ENCODE results near the gene CHPF.

CHPF gene

DNA sequence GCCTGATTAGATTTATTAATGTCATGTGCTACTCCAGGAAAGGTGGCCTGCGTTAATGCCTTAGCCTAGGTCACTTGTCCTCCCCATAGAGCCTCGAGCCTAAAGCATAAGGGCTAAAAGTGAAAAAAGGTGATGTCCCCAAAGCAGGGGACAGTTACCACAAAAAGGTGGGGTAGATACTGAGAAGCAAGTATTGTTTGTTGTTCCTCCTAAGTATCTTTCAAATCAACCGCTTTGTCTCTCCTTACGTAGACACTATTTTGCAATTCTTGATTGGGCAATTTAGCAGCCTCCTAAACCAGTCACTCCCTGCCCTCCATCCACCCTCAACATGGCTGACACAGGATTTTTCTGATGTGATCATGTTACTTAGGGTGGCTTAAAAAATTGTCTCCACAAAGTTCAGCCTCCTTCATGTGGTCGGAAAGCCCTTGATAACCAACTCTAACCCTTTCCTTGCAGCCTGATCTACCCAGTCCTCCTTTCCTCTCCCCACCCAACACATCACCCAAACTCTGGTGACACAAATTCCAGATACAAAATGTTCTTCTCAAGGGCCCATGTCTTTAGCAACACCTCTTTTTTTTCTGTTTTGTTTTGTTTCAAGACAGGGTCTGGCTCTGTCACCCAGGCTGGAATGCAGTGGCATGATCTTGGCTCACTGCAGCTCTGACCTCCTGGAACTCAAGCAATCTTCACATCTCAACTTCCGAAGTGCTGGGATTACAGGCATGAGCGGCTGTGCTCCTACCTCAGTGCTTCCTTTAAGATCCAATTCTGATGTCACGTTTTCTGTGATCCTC is 35.4 kb upstream of the CHPF start:
- peaks cover 0 to 22% of the 10 kb centered on the region in 2 donors for H3K27me3 ChIP-seq
- no peaks in the 10 kb centered on the region for H3K36me3 ChIP-seq
- no peaks in the 10 kb centered on the region for H3K4me1 ChIP-seq
- intact Hi-C loops (cut with DNase I; ENCODE audit: low total_unique reads): no loop called here
- H3K4me3 ChIP-seq: no peak overlapping the region
- H3K9me3 ChIP-seq: no peaks in the 10 kb centered on the region
- no peak for DNase-seq
- H3K27ac ChIP-seq: no peak overlapping the region
- TF ChIP-seq, protein P1, sequence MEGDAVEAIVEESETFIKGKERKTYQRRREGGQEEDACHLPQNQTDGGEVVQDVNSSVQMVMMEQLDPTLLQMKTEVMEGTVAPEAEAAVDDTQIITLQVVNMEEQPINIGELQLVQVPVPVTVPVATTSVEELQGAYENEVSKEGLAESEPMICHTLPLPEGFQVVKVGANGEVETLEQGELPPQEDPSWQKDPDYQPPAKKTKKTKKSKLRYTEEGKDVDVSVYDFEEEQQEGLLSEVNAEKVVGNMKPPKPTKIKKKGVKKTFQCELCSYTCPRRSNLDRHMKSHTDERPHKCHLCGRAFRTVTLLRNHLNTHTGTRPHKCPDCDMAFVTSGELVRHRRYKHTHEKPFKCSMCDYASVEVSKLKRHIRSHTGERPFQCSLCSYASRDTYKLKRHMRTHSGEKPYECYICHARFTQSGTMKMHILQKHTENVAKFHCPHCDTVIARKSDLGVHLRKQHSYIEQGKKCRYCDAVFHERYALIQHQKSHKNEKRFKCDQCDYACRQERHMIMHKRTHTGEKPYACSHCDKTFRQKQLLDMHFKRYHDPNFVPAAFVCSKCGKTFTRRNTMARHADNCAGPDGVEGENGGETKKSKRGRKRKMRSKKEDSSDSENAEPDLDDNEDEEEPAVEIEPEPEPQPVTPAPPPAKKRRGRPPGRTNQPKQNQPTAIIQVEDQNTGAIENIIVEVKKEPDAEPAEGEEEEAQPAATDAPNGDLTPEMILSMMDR (IDR thresholded peaks at IDR 0.05): no peak

DNA sequence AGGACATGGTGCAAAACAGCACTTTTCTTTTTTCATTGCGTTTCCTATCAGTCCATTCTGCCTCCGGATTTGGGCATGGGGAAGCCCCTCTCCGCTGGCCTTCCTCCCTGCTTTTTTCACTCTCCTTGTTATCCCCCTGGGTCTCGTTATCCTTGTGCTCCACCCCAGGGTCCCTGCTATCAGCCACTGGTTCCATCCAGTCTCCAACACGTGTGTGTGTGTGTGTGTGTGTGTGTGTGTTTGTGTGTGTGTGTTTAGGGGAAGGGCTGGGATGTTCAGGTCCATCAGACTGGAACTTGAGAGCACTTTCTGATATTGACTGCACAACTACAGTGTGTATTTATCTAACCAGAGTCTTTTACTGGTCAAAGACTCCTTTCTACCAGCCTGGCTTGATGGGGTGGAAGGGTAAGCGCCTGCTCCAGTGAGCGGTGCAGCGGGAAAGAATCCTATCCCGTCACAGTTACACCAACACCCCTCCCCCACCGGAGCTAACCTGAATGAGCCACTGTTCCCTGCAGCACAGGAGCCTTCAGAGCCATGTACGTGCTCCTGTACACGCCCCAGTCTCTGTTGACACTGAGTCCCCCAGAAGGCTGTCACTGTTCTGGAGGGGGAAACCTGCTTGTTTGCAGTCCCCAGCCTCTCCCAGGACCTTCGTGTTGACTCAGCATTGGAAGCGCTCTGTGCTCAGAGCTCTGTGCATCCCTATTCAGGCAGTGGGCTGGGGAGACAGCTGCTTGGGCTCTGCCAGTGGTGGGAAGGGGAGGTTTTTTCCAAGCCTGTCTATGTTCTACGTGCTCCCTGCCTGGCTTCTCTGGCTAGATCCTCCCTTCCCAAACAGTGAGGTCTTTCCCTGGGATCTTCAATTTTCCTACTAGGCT is 33.1 kb upstream of the CHPF start:
- H3K4me3 ChIP-seq: no peak overlapping the region
- no peaks in the 10 kb centered on the region for H3K9me3 ChIP-seq
- H3K27me3 ChIP-seq: peaks cover 0 to 22% of the 10 kb centered on the region in 2 donors
- DNase-seq: no peak
- TF ChIP-seq, protein P1 (IDR thresholded peaks at IDR 0.05): no peak
- intact Hi-C loops (cut with DNase I; ENCODE audit: low total_unique reads): no loop called here
- no peak overlapping the region for H3K27ac ChIP-seq
- peaks cover 0 to 4% (median under 1%) of the 10 kb centered on the region in 4 donors for H3K4me1 ChIP-seq
- no peaks in the 10 kb centered on the region for H3K36me3 ChIP-seq

DNA sequence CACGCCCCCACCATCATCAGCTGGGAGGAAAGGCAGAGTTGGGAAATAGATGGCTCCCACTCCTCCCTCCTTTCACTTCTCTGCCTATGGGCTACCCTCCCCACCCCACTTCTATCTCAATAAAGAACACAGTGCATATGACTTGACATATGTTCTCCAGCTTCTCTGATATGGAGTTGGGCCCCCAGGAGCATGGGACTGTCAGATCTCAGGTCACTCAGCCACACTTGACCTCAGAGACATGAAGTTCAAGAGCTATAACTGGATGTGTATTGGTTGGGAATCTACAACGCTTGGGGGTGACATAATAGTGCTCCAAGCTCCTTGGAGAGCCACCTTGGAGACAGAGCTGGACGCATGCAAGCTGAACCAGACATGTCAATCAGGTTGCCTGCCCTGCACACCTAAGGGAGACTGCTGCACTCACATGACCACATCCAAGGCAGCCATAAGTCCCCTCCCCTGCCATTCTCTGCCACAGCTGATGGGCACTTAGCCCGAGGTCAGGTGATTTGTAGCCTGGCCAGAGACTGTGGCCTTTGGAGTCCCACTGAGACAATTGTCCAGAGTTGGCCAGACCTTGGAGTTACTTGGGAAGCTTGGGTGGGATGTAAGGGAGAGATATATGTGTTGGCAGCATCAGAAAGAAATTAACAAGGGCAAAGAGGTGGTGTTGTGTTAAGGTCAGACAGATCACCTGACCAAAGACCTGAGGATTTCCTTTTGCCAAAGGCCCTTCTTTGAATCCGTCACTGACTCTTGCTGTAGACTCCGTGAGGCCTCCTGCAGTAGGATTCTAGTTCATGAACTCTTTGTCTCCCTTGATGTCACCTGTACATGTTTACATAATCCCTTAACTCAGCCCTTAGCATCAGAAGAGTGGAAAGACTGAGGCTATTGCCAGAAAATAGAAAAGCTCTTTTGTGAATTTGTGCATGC is 32.2 kb upstream of the CHPF start:
- Histone ChIP-seq H3K9me3 (no peaks in the 10 kb centered on the region), H3K4me3 (no peak overlapping the region), H3K27me3 (peaks cover 0 to 22% of the 10 kb centered on the region in 2 donors), H3K4me1 (peaks cover 0 to 9% (median 2%) of the 10 kb centered on the region in 4 donors), H3K27ac (no peak overlapping the region), H3K36me3 (no peaks in the 10 kb centered on the region)
- DNase-seq: no peak
- intact Hi-C loops (cut with DNase I; ENCODE audit: low total_unique reads): no loop called here
- TF ChIP-seq, protein P1 (IDR thresholded peaks at IDR 0.05): no peak

DNA sequence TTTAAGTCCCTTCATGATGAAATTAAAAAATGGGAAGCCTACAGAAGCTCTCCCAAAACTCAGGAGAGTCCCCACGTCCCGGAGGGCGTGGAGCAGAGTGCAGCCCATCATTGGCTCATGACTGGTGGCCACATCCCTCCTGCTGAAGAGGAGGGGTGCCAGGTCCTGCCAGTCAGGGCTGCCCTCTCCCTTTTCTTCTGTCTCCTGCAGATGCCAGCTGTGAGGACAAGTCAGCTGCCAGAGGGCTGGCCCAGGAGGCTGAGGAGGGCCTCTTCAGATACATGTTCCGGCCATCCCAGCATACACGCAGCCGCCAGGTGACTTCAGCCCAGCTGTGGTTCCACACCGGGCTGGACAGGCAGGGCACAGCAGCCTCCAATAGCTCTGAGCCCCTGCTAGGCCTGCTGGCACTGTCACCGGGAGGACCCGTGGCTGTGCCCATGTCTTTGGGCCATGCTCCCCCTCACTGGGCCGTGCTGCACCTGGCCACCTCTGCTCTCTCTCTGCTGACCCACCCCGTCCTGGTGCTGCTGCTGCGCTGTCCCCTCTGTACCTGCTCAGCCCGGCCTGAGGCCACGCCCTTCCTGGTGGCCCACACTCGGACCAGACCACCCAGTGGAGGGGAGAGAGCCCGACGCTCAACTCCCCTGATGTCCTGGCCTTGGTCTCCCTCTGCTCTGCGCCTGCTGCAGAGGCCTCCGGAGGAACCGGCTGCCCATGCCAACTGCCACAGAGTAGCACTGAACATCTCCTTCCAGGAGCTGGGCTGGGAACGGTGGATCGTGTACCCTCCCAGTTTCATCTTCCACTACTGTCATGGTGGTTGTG is 31.1 kb upstream of the CHPF start:
- intact Hi-C loops (cut with DNase I; ENCODE audit: low total_unique reads): no loop called here
- no peak for DNase-seq
- H3K9me3 ChIP-seq: no peaks in the 10 kb centered on the region
- H3K27ac ChIP-seq: no peak overlapping the region
- peaks cover 0 to 22% of the 10 kb centered on the region in 2 donors for H3K27me3 ChIP-seq
- TF ChIP-seq, protein P1 (IDR thresholded peaks at IDR 0.05): no peak
- no peaks in the 10 kb centered on the region for H3K36me3 ChIP-seq
- H3K4me1 ChIP-seq: peaks cover 0 to 15% (median 7%) of the 10 kb centered on the region in 4 donors
- H3K4me3 ChIP-seq: no peak overlapping the region

Data from tibial artery (tissue), 4 donors.